Activated CD4-positive, alpha-beta T cell treated with anti-CD3 and anti-CD28 coated beads, Interleukin-2, amount 10 ng/mL, durations not matched to agents 7 days and 5 days (primary cell): ENCODE measurements around the gene RBBP8NL. TPM values are rescaled to one million over a fixed set of nuclear protein-coding genes. Genes with fewer than 3 reads are reported as not detected.

Source experiments
- CTCF ChIA-PET: fragments of 350-600 bp; sonication (Branson Sonifier 250); formaldehyde crosslinking; loops from one replicate; lab custom pipeline; 2021; ENCODE audit warnings: antibody characterized with exemption; lab: Charles Lee
- POLR2A ChIA-PET: fragments of 350-600 bp; sonication (Branson Sonifier 250); formaldehyde crosslinking; loops from one replicate; lab custom pipeline; 2021; ENCODE audit warnings: antibody characterized with exemption; lab: Charles Lee
- DNase-seq: peaks from one replicate; pipeline ENCODE4 v3.0.0-alpha.2; 2020
- H3K27ac Mint-ChIP-seq: one replicate; pipeline ENCODE4 v1.8.0; 2021; ENCODE audit warnings: mild to moderate bottlenecking, moderate library complexity, mixed read lengths
- H3K27me3 Mint-ChIP-seq: one replicate; pipeline ENCODE4 v1.8.0; 2021; ENCODE audit warnings: mixed read lengths
- H3K36me3 Mint-ChIP-seq: one replicate; pipeline ENCODE4 v1.8.0; 2021; ENCODE audit warnings: low read depth, mixed read lengths
- H3K4me1 Mint-ChIP-seq: one replicate; pipeline ENCODE4 v1.8.0; 2021; ENCODE audit warnings: mixed read lengths
- H3K4me3 Mint-ChIP-seq: one replicate; pipeline ENCODE4 v1.8.0; 2021; ENCODE audit warnings: mild to moderate bottlenecking, moderate library complexity, mixed read lengths
- H3K9me3 Mint-ChIP-seq: one replicate; pipeline ENCODE4 v1.8.0; 2021; ENCODE audit warnings: mixed read lengths
- total RNA-seq, 2 experiments: library from RNA; stranded (reverse); gene quantifications; one replicate each; pipeline ENCODE4 v1.2.3, GENCODE V29; 2021

The RBBP8NL gene
- total RNA-seq, 2 experiments from 2014 or later: not detected

DNA sequence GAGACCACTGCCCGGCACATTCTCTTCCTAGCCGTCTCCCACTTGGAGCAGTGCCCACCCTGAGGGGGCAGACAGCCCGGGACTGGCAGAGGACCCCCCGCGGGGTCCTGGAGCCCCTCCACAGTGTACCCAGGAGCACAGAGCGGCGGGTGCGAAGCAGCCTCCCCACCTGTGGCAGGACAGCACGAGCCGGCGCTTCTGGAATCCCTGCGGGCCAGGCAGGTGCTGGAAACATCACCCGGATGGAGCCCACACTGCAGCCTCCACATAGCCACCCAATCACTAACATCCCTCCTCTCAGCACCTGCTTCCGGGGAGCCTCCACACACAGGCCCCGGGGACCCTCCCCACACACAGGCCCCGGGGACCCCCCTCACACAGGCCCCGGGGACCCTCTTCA is 29.8 kb upstream of the RBBP8NL start:
- POLR2A ChIA-PET: no interaction called here
- no peak overlapping the region for H3K4me3 Mint-ChIP-seq
- no peaks in the 10 kb centered on the region for H3K9me3 Mint-ChIP-seq

DNA sequence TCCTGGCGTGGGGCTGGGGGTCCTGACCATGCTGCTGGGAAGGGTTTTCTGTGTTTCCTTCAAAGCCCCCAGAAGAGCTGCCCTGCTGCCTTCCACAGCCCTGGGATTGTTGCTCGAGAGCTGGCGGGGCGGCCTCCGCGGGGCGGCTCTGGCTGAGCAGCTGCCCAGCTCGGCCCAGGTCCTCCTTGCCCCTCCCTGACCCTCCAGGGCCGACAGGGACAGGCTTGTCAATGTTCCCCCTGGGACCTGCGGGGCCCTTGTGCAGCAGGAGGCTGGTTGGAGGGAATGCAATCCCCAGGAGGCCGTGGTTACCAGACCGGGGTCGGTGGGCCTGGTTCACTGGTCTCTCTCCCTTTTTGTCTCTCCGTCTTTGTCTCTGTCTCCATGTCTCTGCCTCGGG is 28.6 kb upstream of the RBBP8NL start:
- Mint-ChIP-seq H3K9me3 (no peaks in the 10 kb centered on the region), H3K27me3 (no peaks in the 10 kb centered on the region), H3K27ac (no peak overlapping the region), H3K36me3 (no peaks in the 10 kb centered on the region), H3K4me1 (no peaks in the 10 kb centered on the region), H3K4me3 (no peak overlapping the region)
- ChIA-PET CTCF (no interaction called here), POLR2A (no interaction called here)
- no peak for DNase-seq

More for the DNA sequence above, 29.8 kb upstream of the RBBP8NL start:
- no peaks in the 10 kb centered on the region for H3K4me1 Mint-ChIP-seq
- DNase-seq: no peak
- H3K36me3 Mint-ChIP-seq: no peaks in the 10 kb centered on the region
- CTCF ChIA-PET: no interaction called here
- no peaks in the 10 kb centered on the region for H3K27me3 Mint-ChIP-seq
- no peak overlapping the region for H3K27ac Mint-ChIP-seq

DNA sequence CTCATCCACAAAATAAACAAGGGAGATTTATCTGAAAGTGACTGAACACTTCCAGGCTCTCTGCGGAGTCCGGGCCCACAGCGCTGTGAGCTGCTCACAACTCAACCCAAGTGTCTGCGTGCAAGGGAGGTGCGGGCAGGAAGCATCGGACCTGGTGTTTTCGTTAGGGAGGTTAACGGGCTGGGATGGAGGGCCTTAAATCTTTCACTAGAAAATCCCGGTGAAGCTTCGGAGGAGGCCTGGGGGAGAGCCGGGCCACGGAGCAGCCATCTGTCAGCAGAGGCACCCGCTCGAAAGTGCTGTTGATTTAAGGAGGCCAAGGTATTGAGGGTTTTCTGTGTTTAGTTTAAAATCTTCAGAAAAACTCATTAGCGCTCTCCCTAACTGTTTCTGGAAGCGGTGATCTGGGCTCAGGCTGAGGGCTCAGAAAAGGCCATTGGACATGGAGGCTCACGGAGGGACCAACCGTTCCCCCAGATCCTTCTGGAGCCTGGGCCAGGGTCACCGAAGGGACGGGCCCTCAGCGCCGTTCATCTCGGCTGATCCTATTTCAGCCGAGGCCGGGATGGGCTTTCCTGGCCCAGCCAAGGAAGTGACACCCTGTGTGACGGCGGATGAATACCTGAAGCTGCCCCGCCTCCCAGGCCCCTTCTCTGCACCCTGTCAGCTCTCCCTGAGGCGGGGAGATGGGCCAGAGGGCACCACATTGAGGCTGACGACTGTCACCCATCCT is 27.7 kb upstream of the RBBP8NL start:
- Mint-ChIP-seq H3K27ac (no peak overlapping the region), H3K4me3 (no peak overlapping the region), H3K27me3 (no peaks in the 10 kb centered on the region), H3K9me3 (no peaks in the 10 kb centered on the region), H3K36me3 (no peaks in the 10 kb centered on the region), H3K4me1 (no peaks in the 10 kb centered on the region)
- ChIA-PET POLR2A (no interaction called here), CTCF (no interaction called here)
- no peak for DNase-seq

DNA sequence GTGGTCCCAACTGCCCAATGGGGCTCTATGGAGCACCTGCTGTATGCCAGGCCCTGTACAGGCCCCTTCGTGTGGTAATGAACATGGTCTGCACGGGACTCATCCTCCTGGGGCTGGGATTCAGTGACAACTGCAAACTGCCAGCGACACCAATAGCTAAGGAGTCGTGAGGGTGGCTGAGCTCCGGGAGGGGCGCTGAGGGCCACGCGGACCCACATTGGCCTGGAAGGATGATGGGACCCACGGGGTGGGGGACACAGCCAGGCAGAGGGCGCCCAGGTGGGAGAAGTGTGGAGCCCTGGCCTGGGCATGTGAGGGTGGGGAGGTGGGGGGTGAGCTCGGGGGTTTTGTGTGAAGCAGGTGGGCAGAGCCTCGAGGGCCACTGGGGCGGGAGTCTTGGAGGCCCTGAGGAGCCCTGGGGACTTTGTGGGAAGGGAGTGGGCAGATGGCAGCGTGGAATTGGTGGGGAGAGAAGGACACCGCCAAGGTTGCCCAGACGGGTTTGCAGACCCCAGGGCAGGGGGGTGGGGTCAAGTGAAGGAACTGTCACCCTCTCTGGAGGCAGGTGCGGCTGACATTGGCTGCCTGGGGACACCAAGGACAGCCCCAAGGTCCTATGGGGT is 26.0 kb upstream of the RBBP8NL start:
- Mint-ChIP-seq H3K27me3 (no peaks in the 10 kb centered on the region), H3K4me3 (no peak overlapping the region), H3K4me1 (no peaks in the 10 kb centered on the region), H3K36me3 (no peaks in the 10 kb centered on the region), H3K27ac (no peak overlapping the region), H3K9me3 (no peaks in the 10 kb centered on the region)
- ChIA-PET CTCF (no interaction called here), POLR2A (no interaction called here)
- DNase-seq: no peak

DNA sequence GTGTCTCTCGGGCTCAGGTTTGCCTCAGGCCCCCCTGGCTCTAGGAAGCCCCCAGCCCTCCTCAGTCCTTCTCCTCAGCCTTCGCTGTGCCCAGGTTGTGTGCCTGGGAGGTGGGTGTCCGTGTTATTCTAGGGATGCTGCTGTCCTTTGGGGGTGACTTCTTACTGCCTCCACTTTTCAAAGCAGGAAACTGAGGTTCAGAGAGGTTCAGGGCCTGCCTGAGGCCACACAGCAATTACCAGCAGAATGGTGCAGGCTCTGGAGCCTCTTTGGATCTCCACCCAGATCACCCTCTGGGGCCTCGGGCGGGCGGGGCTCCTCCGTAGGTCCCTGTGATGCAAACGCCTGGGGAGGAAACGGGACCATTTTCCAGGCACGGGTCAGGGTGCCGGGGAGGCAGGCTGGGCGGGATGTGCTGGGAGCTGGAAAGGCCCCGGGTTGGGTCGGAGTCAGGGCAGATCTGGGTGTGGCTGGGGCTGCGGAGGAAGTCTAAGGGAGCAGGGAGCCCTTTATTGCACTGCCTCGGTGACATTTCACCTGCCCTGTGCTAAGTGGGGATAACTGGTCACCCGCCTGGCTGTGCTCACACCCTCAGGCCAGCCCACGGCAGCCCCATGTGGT is 25.2 kb upstream of the RBBP8NL start:
- Mint-ChIP-seq H3K4me3 (no peak overlapping the region), H3K36me3 (no peaks in the 10 kb centered on the region), H3K4me1 (no peaks in the 10 kb centered on the region), H3K27me3 (no peaks in the 10 kb centered on the region), H3K9me3 (no peaks in the 10 kb centered on the region), H3K27ac (no peak overlapping the region)
- DNase-seq: no peak
- POLR2A ChIA-PET: no interaction called here
- CTCF ChIA-PET: no interaction called here

DNA sequence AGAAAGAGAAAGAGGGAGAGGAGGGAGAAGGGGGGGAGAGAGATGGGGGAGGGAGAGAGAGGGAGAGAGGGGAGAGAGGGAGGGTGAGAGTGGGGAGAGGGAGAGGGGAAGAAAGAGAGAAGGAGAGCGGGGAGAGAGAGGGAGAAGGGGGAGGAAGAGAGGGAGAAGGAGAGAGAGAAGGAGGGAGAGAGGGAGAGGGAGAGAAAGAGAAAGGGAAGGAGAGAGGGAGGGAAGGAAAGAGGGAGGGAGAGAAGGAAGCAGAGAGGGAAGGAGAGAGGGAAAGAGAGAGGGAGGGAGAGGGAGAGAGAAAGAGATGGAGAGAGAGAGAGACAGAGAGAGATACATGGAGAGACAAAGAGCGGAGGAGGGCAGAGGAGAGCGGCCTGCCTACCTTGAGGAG is 24.6 kb upstream of the RBBP8NL start:
- Mint-ChIP-seq H3K27me3 (no peaks in the 10 kb centered on the region), H3K4me1 (no peaks in the 10 kb centered on the region), H3K4me3 (no peak overlapping the region), H3K36me3 (no peaks in the 10 kb centered on the region), H3K27ac (no peak overlapping the region), H3K9me3 (no peaks in the 10 kb centered on the region)
- CTCF ChIA-PET: no interaction called here
- no peak for DNase-seq
- POLR2A ChIA-PET: no interaction called here

DNA sequence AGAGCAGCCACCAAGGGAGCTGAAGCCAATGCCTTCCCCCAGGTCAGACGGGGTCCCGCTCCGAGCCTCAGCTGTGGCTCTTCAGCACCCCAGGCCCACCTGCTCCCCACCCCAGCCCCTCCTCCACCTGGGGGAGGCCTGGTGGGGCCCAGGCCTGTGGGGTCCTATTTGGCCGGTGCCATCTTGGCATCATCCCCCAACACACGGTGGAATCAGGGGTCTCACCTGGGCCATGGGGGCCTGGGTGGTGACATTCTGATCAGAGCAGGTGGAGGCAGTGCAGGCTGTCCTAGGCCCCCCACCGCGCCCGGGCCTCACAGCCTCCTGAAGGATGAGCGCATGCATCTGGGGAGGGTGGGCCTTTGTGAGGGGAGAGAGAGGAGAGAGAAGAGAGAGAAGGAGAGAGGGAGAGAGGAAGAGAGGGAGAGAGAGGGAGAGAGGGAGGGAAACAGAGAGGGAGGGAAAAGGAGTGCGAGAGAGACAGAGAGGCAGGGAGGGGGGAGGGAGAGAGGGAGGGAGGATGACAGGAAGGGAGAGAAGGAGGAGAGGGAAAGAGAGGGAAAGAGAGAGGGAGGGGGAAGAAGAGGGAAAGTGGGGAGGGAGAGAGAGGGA is 23.9 kb upstream of the RBBP8NL start:
- ChIA-PET CTCF (no interaction called here), POLR2A (no interaction called here)
- H3K36me3 Mint-ChIP-seq: no peaks in the 10 kb centered on the region
- no peaks in the 10 kb centered on the region for H3K9me3 Mint-ChIP-seq
- H3K27me3 Mint-ChIP-seq: no peaks in the 10 kb centered on the region
- no peaks in the 10 kb centered on the region for H3K4me1 Mint-ChIP-seq
- no peak overlapping the region for H3K27ac Mint-ChIP-seq
- DNase-seq: no peak
- H3K4me3 Mint-ChIP-seq: no peak overlapping the region

DNA sequence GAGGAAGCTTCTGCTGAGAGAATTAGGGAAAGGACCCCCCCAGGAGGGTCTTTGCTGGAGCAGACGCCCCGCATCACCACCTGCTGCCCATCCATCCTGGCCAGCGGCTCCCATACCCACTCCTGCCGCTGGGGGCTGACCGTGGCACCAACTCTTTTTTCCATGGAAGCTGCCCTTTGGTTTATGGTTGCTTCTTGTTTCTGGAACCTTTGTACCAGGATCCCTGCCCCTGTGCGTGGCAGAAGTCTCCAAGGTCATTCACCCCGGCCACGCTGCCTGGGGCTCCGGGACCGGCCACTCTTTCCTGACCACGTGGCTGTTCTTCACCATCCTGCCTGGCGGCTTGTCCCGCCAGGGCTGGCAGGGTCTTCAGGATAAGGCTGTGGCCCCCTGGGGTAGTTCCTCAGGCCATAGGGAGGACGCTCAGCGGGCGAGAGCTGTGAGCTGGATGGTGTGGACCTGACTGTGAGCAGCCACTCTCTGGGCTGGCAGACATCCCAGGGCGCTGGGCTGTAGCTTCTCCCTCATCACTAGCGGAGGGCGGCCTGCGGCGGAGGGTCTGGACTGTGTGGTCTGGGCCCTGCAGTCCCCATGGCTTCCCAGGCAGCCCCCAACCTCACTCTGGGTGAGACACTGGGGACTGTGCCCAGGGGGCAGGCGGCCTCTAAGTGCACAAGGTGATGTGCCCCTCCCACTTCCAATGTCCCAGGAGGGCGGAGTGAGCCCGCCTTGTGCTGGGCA is 22.8 kb upstream of the RBBP8NL start:
- POLR2A ChIA-PET: no interaction called here
- H3K4me1 Mint-ChIP-seq: no peaks in the 10 kb centered on the region
- no peak overlapping the region for H3K4me3 Mint-ChIP-seq

DNA sequence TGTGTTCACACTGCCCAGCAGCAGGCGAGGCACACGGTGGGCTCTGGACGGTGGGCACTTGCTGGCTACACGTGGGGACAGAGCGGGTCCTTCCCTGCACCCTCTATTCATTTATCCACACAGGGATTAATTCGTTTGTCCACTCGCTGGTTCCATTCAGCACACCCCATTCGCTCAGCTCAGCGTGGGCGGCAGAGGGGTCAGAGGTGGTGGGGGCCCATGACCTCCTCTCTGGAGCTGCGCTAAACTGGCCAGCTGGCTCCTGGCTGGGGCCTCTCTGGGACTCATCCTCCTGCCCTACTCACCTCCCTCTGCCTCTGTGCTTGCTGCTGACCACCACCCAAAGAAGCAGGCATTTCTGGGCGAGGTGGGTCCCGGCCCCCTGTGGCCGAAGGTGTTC is 21.4 kb upstream of the RBBP8NL start:
- no peak overlapping the region for H3K27ac Mint-ChIP-seq
- H3K4me1 Mint-ChIP-seq: no peaks in the 10 kb centered on the region
- ChIA-PET CTCF (no interaction called here), POLR2A (no interaction called here)
- DNase-seq: no peak
- no peaks in the 10 kb centered on the region for H3K9me3 Mint-ChIP-seq
- no peak overlapping the region for H3K4me3 Mint-ChIP-seq
- no peaks in the 10 kb centered on the region for H3K36me3 Mint-ChIP-seq
- H3K27me3 Mint-ChIP-seq: no peaks in the 10 kb centered on the region

More for the DNA sequence above, 22.8 kb upstream of the RBBP8NL start:
- Mint-ChIP-seq H3K36me3 (no peaks in the 10 kb centered on the region), H3K27ac (no peak overlapping the region), H3K9me3 (no peaks in the 10 kb centered on the region), H3K27me3 (no peaks in the 10 kb centered on the region)
- CTCF ChIA-PET: no interaction called here
- no peak for DNase-seq

DNA sequence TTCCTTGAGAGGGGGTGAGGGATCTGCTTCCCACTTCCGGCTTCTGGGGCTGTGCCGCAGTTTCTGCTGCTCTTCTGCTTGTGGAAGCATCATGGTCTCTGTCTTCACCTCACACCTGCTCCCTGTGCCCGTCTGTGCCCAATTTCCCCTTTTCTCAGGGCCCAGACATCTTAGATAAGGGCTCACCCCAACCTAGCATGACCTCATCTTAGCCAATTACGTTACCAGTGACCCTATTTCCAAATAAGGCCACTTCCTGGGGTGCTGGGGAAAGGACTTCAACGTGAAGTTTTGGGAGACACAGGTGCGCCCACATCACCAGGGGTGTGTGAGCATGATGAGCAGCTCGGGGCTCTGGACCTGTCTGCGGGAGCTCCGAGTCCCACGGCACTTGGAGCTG is 20.7 kb upstream of the RBBP8NL start:
- Mint-ChIP-seq H3K4me3 (no peak overlapping the region), H3K27me3 (no peaks in the 10 kb centered on the region), H3K36me3 (no peaks in the 10 kb centered on the region), H3K4me1 (no peaks in the 10 kb centered on the region), H3K27ac (no peak overlapping the region), H3K9me3 (no peaks in the 10 kb centered on the region)
- DNase-seq: no peak
- POLR2A ChIA-PET: no interaction called here
- CTCF ChIA-PET: no interaction called here

DNA sequence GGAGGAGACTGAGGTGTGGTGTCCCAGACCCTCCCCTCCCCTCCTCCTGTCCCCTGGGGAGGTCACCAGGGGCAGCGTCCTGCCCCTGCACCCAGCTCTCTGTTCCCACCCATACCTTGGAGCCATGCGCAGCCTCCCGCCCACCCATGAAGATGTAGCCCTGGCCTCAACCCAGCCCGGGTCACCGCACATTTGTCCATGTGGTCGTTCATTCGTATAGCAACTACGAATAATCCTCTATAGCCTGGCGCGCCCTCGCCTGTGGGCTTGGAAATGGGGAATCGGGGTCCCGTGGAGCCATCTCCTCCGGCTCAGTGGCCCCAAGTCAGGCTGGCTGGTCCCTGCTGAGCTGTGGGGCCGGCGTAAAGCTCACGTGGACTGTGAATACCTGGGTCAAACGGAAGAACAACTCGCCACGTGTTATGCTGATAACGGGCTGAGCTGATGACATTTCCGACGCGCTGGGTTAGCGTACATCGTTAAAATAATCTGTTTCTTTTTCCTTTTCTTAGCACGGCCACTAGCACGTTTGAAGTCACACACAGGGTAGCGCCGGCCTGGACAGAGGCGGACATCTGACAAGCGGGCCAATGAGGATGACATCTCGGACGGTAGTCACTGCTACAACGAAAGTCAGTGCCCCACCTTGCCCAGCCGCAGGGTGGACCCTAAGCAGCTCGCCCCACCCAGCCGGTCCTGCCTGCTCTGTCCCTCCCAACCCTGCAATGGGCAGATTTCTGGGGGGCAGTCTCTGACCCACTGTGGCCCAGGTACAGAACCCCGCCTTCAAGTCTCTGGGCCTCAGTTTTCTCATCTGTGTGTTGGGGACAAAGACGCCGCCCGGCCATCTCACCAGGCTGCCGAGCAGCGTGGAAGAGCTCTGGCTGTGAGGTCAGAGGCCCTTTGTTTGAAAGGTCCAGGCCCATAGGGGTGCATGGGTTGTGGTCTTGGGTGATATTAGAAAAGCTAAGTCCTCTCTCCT is 19.8 kb upstream of the RBBP8NL start:
- H3K4me3 Mint-ChIP-seq: no peak overlapping the region
- H3K27ac Mint-ChIP-seq: no peak overlapping the region
- no peak for DNase-seq
- no peaks in the 10 kb centered on the region for H3K9me3 Mint-ChIP-seq
- H3K36me3 Mint-ChIP-seq: no peaks in the 10 kb centered on the region
- H3K4me1 Mint-ChIP-seq: no peaks in the 10 kb centered on the region
- POLR2A ChIA-PET: no interaction called here
- CTCF ChIA-PET: no interaction called here
- no peaks in the 10 kb centered on the region for H3K27me3 Mint-ChIP-seq

DNA sequence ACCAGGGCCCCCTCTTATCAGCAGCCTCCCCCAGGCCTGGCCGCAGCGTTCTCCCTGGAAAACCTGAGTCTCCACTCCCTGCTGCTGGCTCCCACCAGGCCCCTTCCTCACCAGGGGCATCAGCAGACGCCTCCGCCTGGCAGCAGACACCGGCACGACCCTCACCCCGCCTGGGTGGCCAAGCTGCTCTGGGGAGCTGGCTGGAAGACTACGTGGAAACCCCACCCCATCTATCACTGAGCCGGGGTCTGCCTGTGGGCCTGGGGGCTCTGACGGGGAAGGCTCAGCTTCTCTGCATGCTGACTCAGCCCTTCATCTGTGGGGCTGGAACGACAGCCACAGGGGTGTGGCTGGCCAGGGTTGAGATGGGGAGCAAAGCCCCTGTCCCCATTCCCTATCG is 19.1 kb upstream of the RBBP8NL start:
- POLR2A ChIA-PET: no interaction called here

More for the DNA sequence above, 19.1 kb upstream of the RBBP8NL start:
- no peak for DNase-seq
- no peaks in the 10 kb centered on the region for H3K36me3 Mint-ChIP-seq
- no peak overlapping the region for H3K4me3 Mint-ChIP-seq
- CTCF ChIA-PET: no interaction called here
- H3K27me3 Mint-ChIP-seq: no peaks in the 10 kb centered on the region
- no peaks in the 10 kb centered on the region for H3K4me1 Mint-ChIP-seq
- H3K9me3 Mint-ChIP-seq: no peaks in the 10 kb centered on the region
- no peak overlapping the region for H3K27ac Mint-ChIP-seq
